ENCODE results near the gene NFX1.
"Not testable (repeated sequence)": the region's sequence is repeated elsewhere in the genome, so short reads cannot be mapped to it uniquely, and the experiment has no call there.

DNA sequence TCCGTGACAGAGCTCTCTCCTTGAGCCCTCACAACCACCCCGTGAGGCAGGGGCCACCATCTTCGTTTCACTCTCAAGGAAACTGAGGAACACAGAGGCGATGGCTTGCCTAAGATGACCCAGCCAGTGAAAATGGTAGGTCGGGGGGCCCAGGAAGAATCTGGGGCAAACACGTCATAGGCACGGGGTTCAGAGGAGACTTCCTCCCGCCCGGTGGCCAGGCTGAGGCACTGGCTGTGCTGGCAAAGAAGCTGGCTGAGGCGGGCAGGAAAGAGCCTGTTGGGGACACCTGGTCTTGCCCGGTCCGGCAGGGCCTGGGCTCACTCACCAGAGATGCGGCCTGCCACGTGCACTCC, 96.3 kb downstream of the NFX1 start:
- TF ChIP-seq, protein P1, sequence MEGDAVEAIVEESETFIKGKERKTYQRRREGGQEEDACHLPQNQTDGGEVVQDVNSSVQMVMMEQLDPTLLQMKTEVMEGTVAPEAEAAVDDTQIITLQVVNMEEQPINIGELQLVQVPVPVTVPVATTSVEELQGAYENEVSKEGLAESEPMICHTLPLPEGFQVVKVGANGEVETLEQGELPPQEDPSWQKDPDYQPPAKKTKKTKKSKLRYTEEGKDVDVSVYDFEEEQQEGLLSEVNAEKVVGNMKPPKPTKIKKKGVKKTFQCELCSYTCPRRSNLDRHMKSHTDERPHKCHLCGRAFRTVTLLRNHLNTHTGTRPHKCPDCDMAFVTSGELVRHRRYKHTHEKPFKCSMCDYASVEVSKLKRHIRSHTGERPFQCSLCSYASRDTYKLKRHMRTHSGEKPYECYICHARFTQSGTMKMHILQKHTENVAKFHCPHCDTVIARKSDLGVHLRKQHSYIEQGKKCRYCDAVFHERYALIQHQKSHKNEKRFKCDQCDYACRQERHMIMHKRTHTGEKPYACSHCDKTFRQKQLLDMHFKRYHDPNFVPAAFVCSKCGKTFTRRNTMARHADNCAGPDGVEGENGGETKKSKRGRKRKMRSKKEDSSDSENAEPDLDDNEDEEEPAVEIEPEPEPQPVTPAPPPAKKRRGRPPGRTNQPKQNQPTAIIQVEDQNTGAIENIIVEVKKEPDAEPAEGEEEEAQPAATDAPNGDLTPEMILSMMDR (conservative IDR thresholded peaks at IDR 0.05 in 1 of 2, IDR thresholded peaks at IDR 0.05 in 1 of 2; ENCODE audit: low read depth in 1 of 2, low read length in 2 of 2), result not testable (repeated sequence)
- TF ChIP-seq EZH2 (IDR thresholded peaks at IDR 0.05; ENCODE audit: low read length, missing control alignments), result not testable (repeated sequence)

Data from fibroblast of lung (primary cell).